HG03521 (cell line): ENCODE results near the gene DPH7.
"Not testable (repeated sequence)": the region's sequence is repeated elsewhere in the genome, so short reads cannot be mapped to it uniquely, and the experiment has no call there.

Source experiments
- ATAC-seq: cut with Tn5 transposase; IDR thresholded peaks from one replicate; pipeline ENCODE4 v1.9.1; 2021; ENCODE audit warnings: mild to moderate bottlenecking, moderate library complexity; ENCODE audit not compliant: unreplicated experiment

Gene DPH7

DNA sequence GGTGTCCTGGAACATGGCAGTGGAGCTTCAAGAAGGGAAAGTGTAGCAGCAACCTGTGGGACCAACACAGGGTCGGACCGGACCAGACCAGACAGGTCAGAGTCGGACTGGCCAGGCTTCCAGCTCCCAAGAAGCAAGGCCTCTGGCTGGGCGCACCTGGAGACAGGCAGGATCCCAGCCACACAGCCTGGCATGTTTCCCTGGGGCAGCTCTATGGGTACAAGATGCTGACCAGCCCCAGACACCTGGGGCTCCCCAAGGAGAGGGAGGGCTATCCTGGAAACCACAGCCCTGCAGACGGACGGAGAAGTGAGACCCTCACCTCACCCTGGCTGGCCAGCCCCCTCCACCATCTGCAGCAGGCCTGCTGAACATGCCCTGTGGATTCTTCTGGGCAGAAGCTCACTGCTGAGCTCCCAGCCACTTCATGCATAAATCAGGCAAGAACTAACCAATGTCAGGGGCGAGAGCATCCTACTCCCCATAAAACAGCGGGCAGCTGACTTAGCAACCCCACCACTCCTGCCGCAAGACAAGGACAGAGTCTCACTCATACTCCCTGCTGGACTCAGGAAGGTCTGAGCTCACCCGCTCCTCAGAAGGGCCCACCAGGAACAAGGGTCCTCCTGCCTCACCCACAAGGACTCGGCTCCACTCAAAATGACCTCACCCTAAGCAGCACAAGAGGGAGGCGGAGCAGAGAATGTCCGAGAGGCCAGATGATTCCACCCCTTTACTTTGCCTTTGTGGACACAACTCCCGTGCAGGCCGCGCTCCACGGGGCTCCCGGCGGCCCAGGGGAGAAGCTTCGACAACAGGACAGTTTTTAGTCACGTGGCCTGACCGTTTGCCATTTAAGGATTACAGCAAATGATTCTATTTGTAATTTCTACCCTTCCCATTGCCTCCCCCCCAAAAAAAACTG, 2.9 kb upstream of the DPH7 start:
- ATAC-seq, result no peak

GRCh38 chr9:137580954-137581322, 2.2 kb upstream of the DPH7 start:
- ATAC-seq, result no peak

DNA sequence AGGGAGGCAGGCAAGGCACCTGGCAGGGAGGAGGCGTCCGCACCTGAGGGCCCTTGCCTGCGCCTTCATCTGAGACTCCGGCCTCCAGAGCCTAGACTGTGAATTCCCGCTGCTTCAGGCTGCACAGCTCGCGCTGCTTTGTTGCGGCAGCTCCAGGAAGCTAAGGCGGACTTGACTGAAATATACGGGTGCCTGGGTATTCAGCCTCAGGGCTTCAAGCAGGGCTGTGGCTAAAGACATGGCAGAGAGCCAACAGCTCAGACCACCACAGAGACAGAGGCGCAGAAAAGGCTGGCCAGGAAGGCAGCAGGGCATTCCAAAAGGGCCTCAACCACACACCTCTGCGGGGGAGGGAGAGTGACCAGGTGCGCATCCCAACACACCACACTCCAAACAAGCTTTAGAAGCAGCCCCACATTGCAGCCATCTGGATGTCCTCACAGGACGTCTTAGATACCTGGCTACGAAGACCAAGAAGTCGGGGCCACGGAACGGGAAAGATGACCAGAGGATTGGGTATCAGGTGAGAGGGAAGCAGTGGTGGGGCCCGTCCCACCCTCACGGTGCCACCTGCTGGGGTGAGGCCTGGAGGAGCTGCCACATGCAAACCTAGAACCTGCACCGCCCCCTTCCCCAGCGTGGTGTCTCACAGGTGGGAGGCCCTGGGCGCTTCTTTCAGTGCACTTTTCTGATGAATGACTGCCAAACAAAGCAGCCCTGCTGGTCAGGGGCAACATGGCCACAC, 1.7 kb upstream of the DPH7 start:
- no peak for ATAC-seq

DNA sequence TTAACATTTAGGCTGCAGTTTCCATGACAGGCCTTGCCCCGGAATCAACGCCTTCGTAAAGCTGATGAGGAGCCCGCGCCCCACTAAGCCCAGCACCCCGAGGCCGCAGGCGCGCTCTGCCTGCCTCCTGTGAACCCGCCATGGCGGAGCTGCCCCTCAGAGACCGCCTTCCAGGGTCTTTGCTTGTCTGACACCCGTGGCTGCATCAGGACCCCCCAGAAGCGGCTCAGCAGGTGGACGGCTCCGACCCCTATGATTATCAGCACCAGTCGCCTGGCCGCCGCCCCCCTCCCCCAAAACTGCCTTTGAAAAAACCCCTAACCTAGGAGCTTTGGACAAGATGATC, 507 bp upstream of the DPH7 start:
- peak; percentile 6 for ATAC-seq

GRCh38 chr9:137575716-137576411, 2.9 kb downstream of the DPH7 start:
- no peak for ATAC-seq

- no peak for ATAC-seq
Observed at GRCh38 chr9:137575364-137575715, 3.4 kb downstream of the DPH7 start.

DNA sequence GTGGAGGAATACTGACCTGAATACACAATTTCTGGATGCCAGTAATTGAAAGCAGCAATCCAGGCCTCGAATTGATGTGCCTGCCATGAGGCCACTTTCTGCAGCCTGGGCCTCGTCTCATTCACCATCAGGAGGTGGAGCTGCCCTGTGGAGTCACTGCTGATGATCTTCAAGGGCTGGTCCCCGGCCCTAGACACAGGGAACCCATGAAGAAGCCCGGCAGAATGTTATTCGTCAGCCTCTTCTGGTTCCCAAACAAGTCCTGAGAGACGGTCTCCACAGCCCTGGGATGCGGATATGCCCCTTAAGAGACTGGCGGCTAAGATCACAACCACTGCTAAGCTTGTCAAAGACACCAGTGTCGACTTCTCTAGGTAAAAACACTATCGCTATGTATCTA, 4.5 kb downstream of the DPH7 start:
- no peak for ATAC-seq

DNA sequence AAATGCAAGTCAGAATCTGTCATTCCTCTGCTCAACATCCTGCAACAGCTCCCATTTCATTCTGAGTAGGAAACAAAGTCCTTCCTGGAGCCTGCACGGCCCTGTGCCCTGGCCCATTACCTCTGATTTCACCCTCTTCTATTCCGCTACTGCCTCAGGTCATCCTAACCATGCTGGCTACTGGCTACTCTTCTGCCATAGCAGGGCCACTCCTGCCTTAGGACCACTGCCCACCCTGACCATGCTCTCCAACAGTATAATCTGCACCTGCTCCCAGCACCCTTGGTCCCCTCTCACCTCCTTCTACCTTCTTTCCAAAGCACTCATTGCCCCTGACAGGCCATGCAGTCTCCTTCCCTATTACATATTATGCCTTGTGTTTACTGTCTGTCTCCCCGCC, 8.2 kb downstream of the DPH7 start:
- ATAC-seq, result no peak

DNA sequence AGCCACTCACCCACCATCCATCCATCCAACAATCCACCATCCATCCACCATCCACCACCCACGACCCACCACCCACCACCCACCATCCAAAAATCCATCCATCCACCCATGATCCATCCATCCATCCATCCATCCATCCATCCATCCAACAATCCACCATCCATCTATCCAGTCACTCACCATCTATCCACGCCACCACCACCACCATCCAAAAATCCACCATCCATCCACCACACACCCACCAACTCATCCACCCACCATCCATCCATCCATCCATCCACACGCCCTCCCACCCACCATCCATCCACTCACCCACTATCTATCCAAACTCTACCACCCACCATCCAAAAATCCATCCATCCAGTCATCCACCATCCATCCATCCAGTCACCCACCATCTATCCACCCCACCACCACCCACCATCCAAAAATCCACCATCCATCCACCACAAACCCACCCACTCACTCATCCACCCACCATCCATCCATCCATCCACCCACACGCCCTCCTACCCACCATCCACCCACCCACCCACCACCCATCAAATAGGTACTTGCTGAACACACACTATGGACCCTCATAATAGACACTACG, 9.0 kb downstream of the DPH7 start:
- ATAC-seq, result no peak

- not testable (repeated sequence) for ATAC-seq
Observed at GRCh38 chr9:137568445-137568844, 10.3 kb downstream of the DPH7 start.

GRCh38 chr9:137564817-137565411, 13.8 kb downstream of the DPH7 start:
- no peak for ATAC-seq

GRCh38 chr9:137564134-137564533, 14.6 kb downstream of the DPH7 start:
- ATAC-seq, result no peak

GRCh38 chr9:137558127-137558526, 20.6 kb downstream of the DPH7 start:
- ATAC-seq, result no peak

DNA sequence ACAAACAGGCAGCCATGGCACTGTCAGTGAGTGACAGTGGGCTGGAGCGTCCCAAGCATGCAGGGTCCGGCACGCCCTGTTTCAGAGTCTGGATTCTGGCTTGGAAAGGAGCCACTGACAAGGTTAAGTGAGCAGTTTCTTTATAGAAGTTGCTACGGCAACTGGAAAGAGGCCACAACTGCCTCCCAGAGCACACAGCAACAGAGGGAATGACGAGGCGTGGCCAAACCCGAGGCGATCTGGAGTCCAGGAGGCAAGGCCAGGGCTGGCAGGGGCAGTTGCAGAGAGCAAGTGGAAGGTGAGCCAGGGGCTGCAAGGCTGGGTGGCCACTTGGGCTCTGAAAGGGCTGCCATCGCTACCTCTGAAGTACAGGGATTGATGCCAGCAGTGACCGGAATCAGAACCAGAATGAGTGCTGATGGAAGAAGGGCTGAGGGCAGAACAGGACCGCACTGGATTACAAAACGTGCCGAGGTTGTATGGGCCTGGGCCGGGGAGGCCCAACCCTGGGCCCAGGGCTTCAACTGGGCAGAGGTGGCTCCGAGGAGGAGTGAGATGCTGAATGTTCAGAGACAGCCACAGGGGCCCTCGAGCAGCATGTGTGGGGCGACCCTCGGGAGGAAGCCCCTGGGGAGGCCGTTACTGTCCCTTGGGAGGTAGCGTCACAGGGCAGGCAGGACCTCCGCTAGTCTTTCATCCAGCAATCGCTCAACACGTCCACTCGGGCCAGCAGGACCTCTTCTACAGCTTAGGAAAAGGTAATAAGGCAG, 22.5 kb downstream of the DPH7 start:
- no peak for ATAC-seq

- ATAC-seq, result no peak
Observed at GRCh38 chr9:137555179-137555578, 23.5 kb downstream of the DPH7 start.

GRCh38 chr9:137554349-137554748, 24.4 kb downstream of the DPH7 start:
- ATAC-seq, result no peak

DNA sequence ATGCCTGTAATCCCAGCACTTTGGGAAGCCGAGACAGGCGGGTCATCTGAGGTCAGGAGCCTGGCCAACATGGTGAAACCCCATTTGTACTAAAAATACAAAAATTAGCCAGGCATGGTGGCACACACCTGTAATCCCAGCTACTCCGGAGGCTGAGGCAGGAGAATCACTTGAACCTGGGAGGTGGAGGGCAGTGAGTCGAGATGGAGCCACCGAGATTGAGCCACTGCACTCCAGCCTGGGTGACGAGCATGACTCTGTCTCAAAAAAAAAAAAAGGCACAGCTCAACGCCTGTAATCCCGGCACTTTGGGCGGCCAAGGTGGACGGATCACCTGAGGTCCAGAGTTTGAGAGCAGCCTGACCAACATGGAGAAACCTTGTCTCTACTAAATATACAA, 25.1 kb downstream of the DPH7 start:
- ATAC-seq, result not testable (repeated sequence)

GRCh38 chr9:137552022-137552768, 26.5 kb downstream of the DPH7 start:
- no peak for ATAC-seq

GRCh38 chr9:137551264-137552021, 27.3 kb downstream of the DPH7 start, which contains the start of gene MRPL41:
Gene MRPL41 (plus strand): TSS chr9:137551879. CDS start chr9:137552082, 203 bp downstream.
- ATAC-seq, result peak; percentile 89
